Measurements from ENCODE around the gene VPS18. TPM values are rescaled to one million over a fixed set of nuclear protein-coding genes. Genes with fewer than 3 reads are reported as not detected.

Gene VPS18
- total RNA-seq, 1 experiment from 2014 or later: 16.9 TPM

- Histone ChIP-seq H3K9ac (ENCODE audit: low read length) (no peak overlapping the region), H3K27ac (ENCODE audit: low read depth, low read length) (no peak overlapping the region), H3K36me3 (ENCODE audit: control insufficient read depth in 1 of 2, insufficient read depth in 2 of 2, low read length in 2 of 2) (no peaks in the 10 kb centered on the region), H2AFZ (ENCODE audit: low read depth, low read length, poor library complexity, severe bottlenecking) (no peak overlapping the region), H3K4me2 (ENCODE audit: low read length) (peak overlapping the region; percentile 5; the same call in 1 of the 2 replicates), H3K27me3 (ENCODE audit: insufficient read depth, low read length) (no peaks in the 10 kb centered on the region), H4K20me1 (ENCODE audit: insufficient read depth) (no peaks in the 10 kb centered on the region), H3K4me3 (replicated peaks in 1 of 2; ENCODE audit: low read depth in 1 of 2, low read length in 2 of 2) (no peak overlapping the region), H3K4me1 (ENCODE audit: control insufficient read depth in 1 of 2, insufficient read depth in 2 of 2, low read length in 2 of 2) (peaks cover 26 to 28% of the 10 kb centered on the region in 2 experiments), H3K9me3 (ENCODE audit: control insufficient read depth in 1 of 2, insufficient read depth in 1 of 2, low read depth in 1 of 2, low read length in 2 of 2) (no peaks in the 10 kb centered on the region), H3K79me2 (ENCODE audit: insufficient read depth, low read length) (no peaks in the 10 kb centered on the region), H3K9me2 (ENCODE audit: insufficient read depth) (no peaks in the 10 kb centered on the region)
- no TSS peak for BruUV-seq (replicated peaks)
- TF ChIP-seq SIN3A (IDR thresholded peaks at IDR 0.05; ENCODE audit: low read depth): no peak
- no peak for TF ChIP-seq RAD21 (IDR thresholded peaks at IDR 0.05; ENCODE audit: low read depth)
- TF ChIP-seq SRF (IDR thresholded peaks at IDR 0.05; ENCODE audit: low read depth): no peak
- no peak for TF ChIP-seq EZH2 (IDR thresholded peaks at IDR 0.05)
- no peak for TF ChIP-seq CEBPB (IDR thresholded peaks at IDR 0.05; ENCODE audit: low read depth)
- no peak for TF ChIP-seq JUND (IDR thresholded peaks at IDR 0.05)
- TF ChIP-seq REST (IDR thresholded peaks at IDR 0.05; ENCODE audit: low read depth): no peak
- no peak for TF ChIP-seq EGR1 (IDR thresholded peaks at IDR 0.05; ENCODE audit: low read depth)
- TF ChIP-seq POLR2AphosphoS5 (IDR thresholded peaks at IDR 0.05; ENCODE audit: low read depth, low read length): no peak
- no peak for TF ChIP-seq TCF7L2 (IDR thresholded peaks at IDR 0.05; ENCODE audit: borderline replicate concordance, extremely low read depth, insufficient read depth, insufficient read length)
- intact Hi-C loops (cut with micrococcal nuclease): no loop called here
- ATAC-seq (peak; percentile 33; the same call in 1 of the 2 replicates), DNase-seq (ENCODE audit: low read depth, low spot score) (no peak)
- RAD21 ChIA-PET (ENCODE audit: low non-redundant PET in 1 of 2, low total read pairs in 2 of 2, uncharacterized antibody in 2 of 2, unreplicated experiment in 2 of 2): no interaction called here
- CTCF ChIA-PET: interaction anchor here (3.0 to 4.6 kb wide), 2 partner anchors 12 to 21 kb away, joined by 12 to 26 read pairs; no protein-coding TSS in a partner anchor
- POLR2A ChIA-PET: no interaction called here
Observed at GRCh38 chr15:40879609-40880008, 14.6 kb upstream of the VPS18 start.

Data from HCT116 (cell line).